Body of pancreas (tissue), 4 donors: ENCODE results near the gene ZNF425.

Source experiments
- POLR2A ChIP-seq, 3 donors: fragments of 450-650 bp; IDR thresholded peaks; one replicate each; pipeline ENCODE4 v1.6.1; 2016; ENCODE audit warnings: antibody characterized with exemption in 3 of 3, mild to moderate bottlenecking in 2 of 3
- TF ChIP-seq, protein P1 (sequence below), 7 experiments: fragments of 450-650 bp in 4 of 7; fragments of 200-600 bp in 3 of 7; sonication (generic) in 3 of 7; IDR thresholded peaks; one replicate each; pipeline ENCODE4 v1.5.1; 2016 to 2019; ENCODE audit warnings: antibody characterized with exemption in 7 of 7

DNA sequence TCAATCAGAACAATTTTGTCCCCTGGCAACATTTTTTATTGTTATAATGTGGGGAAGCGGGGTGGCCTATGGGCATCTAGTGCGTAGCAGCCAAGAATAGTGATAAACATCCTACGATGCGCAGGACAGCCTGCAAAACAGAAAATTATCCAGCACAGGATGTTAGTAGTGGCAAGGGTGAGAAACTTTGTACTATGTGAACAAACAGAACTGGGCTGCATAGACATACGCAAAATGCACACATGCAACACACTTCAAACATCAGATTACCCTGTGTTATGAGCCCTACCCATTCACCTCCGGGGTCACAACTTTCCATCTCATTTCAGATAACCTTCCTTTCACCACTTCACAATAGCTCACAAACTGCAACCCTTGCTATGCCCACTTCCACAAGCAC is 38.7 kb downstream of the ZNF425 start:
- TF ChIP-seq, protein P1, sequence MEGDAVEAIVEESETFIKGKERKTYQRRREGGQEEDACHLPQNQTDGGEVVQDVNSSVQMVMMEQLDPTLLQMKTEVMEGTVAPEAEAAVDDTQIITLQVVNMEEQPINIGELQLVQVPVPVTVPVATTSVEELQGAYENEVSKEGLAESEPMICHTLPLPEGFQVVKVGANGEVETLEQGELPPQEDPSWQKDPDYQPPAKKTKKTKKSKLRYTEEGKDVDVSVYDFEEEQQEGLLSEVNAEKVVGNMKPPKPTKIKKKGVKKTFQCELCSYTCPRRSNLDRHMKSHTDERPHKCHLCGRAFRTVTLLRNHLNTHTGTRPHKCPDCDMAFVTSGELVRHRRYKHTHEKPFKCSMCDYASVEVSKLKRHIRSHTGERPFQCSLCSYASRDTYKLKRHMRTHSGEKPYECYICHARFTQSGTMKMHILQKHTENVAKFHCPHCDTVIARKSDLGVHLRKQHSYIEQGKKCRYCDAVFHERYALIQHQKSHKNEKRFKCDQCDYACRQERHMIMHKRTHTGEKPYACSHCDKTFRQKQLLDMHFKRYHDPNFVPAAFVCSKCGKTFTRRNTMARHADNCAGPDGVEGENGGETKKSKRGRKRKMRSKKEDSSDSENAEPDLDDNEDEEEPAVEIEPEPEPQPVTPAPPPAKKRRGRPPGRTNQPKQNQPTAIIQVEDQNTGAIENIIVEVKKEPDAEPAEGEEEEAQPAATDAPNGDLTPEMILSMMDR (IDR thresholded peaks at IDR 0.05) = no peak
- no peak for TF ChIP-seq POLR2A (IDR thresholded peaks at IDR 0.05)
